Occipital lobe (tissue), 2 donors: Measurements from ENCODE around the gene PCDHAC2. TPM values are rescaled to one million over a fixed set of nuclear protein-coding genes. Genes with fewer than 3 reads are reported as not detected.
A peak's percentile ranks its signal among the peaks of the same experiment; 100 is the strongest.

Experiments
- DNase-seq: peaks from one replicate; lab custom pipeline; 2025; lab: John Stamatoyannopoulos, UW
- total RNA-seq: library from RNA; depleted of rRNA; stranded (reverse); fragments of >200 nt; gene quantifications from one replicate; pipeline ENCODE4 v1.2.3, GENCODE V29; 2014

Gene PCDHAC2
- 33.5 TPM for total RNA-seq

- peak; percentile 70 for DNase-seq
These were observed at the start of gene PCDHAC2 for GRCh38 chr5:140966293-140967225. TSS of gene PCDHAC2 (plus strand) at chr5:140966476. CDS start at chr5:140966767, 291 bp downstream.

GRCh38 chr5:140923601-140924000, 42.7 kb upstream of the PCDHAC2 start:
- DNase-seq, result no peak

- DNase-seq, result no peak
These were observed 40.4 kb upstream of the PCDHAC2 start, which contains the start of gene PCDHAC1 for GRCh38 chr5:140925806-140926442. TSS of gene PCDHAC1 (plus strand) at chr5:140926299. CDS start at chr5:140926893, 594 bp downstream.

GRCh38 chr5:140926443-140927227, 39.6 kb upstream of the PCDHAC2 start:
- peak; percentile 76 for DNase-seq

- no peak for DNase-seq
These were observed 39.1 kb upstream of the PCDHAC2 start for GRCh38 chr5:140927228-140927573.

- no peak for DNase-seq
These were observed 31.2 kb upstream of the PCDHAC2 start for GRCh38 chr5:140934964-140935606.

GRCh38 chr5:140946578-140946977, 19.7 kb upstream of the PCDHAC2 start:
- no peak for DNase-seq

- no peak for DNase-seq
These were observed 14.6 kb upstream of the PCDHAC2 start for GRCh38 chr5:140951636-140952035.

DNA sequence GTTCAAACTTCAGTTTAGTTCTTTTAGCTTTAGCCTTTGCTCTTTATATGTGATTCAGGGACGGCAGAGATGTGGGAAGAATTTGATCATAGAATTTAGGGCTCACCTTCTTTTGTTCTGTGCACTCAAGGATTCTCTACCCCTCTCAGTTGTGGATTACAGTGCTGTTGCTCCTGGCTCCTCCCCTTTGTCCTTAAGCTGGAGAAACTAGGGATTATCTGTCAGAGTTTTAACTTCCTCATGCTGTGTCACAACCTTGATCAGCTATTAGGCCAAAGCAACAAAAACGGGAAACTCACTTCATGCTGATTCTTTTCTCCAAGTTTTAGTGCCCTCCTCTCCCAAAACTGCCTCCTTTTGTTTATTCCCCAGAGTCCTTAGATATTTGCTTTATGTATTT, 13.0 kb upstream of the PCDHAC2 start:
- DNase-seq, result no peak

DNA sequence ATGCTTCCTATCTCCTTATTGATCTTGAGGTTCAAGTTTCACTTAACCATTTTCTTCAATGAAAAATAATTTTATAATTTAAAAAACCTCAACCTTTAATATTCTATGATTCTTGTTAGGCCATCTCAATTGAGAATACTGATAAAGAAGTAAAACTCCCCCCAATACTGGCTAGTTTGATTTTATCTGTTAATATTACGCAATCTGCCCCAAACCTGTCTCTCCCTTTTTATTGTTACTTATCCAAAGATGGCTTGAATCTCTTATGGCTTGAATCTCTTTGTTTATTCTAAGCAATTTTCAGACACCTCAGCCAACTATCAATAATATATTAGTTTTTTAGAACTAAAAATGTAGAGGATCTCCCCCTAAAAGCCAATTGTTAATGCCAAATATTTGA, 4.1 kb upstream of the PCDHAC2 start:
- no peak for DNase-seq

GRCh38 chr5:140964356-140964755, 1.9 kb upstream of the PCDHAC2 start:
- DNase-seq, result no peak

GRCh38 chr5:140965905-140966292, 377 bp upstream of the PCDHAC2 start:
- DNase-seq, result no peak

- DNase-seq, result no peak
These were observed 1.1 kb downstream of the PCDHAC2 start for GRCh38 chr5:140967226-140967893.

DNA sequence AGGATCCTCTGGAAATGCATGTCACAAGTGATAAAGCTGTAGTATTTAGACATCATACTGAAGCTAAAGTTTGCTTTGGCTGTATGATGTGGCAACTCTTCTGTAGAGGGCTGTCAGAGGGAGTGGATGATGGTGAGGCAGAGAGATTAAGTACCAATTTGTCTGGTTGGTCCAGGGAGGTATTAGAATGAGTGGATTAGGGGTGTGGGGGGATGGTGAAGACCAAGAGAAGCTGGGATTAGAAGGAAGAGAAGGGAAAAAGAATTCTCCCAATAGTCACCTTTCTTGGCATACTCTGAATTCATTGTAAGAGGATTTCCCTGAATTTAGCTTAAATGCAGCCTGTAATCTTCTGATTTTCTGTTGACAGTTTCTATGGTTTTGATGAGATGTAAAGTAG, 3.6 kb downstream of the PCDHAC2 start:
- DNase-seq, result no peak

DNA sequence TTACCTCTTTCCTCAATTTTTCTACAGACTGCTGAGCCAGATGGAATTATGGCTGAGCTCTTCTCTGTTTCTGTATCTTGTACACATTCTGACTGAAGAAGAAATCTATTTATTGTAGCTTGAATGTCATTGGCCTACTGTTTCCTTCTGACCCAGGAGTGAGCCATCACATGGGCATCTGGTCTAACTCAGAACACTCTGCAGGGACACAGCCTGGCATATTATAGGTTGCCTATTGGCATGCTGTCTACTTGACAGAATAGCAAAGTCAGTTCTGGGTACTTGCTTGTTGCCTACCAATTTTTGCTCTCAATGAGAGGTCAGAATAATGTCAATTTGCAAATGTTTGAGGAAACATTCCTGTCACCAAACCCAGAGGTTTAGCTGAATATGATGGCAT, 7.3 kb downstream of the PCDHAC2 start:
- DNase-seq, result no peak

- no peak for DNase-seq
These were observed 10.7 kb downstream of the PCDHAC2 start for GRCh38 chr5:140977003-140977402.

DNA sequence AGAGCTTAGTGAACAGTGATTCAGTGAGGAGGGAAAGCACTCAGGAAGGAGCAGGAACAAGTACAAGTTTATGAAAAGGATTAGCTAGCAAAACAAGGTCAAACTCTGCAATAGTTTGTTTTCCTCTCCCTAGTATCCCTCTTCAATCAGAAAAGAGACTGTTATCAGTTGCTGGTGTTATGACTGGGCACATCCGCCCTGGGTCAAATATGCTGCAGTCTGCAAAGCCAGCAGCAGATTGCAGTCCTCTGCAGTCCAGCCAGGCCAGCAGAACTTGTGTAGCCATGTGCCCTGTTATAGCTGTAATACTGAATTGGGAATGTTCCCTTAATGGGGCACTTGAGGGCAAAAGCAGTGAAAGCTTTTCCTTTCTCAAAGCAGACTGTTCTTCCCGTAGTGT, 12.0 kb downstream of the PCDHAC2 start:
- no peak for DNase-seq

DNA sequence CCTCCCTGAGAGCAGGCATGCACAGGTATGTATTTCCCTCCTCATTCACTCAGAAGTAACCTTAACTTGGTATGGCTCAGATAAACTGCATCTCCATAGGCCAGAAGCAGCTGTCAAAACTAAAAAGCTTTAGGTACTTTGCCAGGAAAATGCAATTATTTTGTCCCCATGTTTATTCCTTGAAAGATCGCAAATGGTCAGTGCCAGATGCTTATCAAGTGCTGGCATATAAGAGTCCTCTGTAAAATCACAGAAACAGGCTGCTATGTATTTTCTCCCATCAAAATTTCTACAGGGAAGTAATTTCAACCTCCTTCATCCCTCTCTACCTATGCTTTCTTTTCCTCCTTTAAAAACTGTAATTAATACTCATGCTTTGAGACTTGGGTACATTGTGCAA, 12.7 kb downstream of the PCDHAC2 start:
- DNase-seq, result no peak

GRCh38 chr5:140982083-140982716, 15.9 kb downstream of the PCDHAC2 start:
- no peak for DNase-seq

DNA sequence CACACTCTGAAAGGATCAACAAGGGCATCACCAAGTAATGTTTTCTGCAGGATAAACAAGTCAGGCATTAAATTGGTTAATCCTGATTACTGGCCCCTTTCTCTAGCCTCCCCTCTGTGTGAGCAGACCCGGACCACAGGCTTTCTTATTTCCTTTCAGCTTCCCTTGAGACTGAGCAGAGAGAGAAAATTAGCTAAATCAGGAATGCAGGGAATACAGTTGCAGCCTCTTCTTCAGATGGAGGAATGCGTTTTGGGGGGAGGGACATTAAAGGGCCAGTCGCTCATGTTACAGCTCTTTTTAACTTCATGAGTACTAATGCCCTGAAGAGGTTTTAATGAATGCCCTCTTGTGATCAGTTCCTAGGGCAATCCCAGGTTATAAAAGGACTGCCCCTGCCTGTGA, 19.8 kb downstream of the PCDHAC2 start:
- DNase-seq, result no peak
